GM12878 (cell line): Measurements from ENCODE around the gene RAB30. TPM values are rescaled to one million over a fixed set of nuclear protein-coding genes. Genes with fewer than 3 reads are reported as not detected.

Source experiments
- ATAC-seq: fragments of 200-7000 bp; cut with Tn5 transposase; 3 replicates; pipeline ENCODE4 v1.9.1; 2020; ENCODE audit warnings: mild to moderate bottlenecking, moderate library complexity
- BruUV-seq: library from RNA; stranded (reverse); fragments of 400-500 nt; replicated peaks from 2 replicates; lab custom pipeline; 2021; lab: Mats Ljungman, UMichigan
- CTCF ChIA-PET: fragments of 300-600 bp; sonication (Branson Sonifier 250); formaldehyde crosslinking; extraction: SDS; loops from one replicate; lab custom pipeline; 2021; ENCODE audit warnings: inconsistent platforms; lab: Yijun Ruan, JAX
- POLR2A ChIA-PET: fragments of 350-600 bp; formaldehyde crosslinking; extraction: SDS; loops from one replicate; lab custom pipeline; 2021; ENCODE audit warnings: inconsistent platforms; lab: Charles Lee
- RAD21 ChIA-PET: fragments of 300-600 bp; sonication (Branson Sonifier 250); formaldehyde crosslinking; loops from one replicate; lab custom pipeline; 2023; ENCODE audit warnings: antibody characterized with exemption; ENCODE audit not compliant: unreplicated experiment; lab: Charles Lee
- SMC1A ChIA-PET: fragments of 300-600 bp; sonication (Branson Sonifier 250); formaldehyde crosslinking; loops from one replicate; lab custom pipeline; 2023; ENCODE audit not compliant: unreplicated experiment, uncharacterized antibody; lab: Charles Lee
- DNase-seq: peaks from one replicate; pipeline ENCODE4 v3.0.0-alpha.2; 2011; ENCODE audit warnings: low read depth, low spot score
- FAIRE-seq: peaks from 3 replicates; lab custom pipeline; 2011; peaks lifted over from hg19 to GRCh38; lab: Jason Lieb, UNC
- H2AFZ ChIP-seq: 2 replicates; pipeline ENCODE4 v1.6.0; 2011; ENCODE audit warnings: low read depth, low read length, control low read depth; ENCODE audit not compliant: control insufficient read depth
- H3K27ac ChIP-seq: 2 replicates; pipeline ENCODE4 v1.5.1; 2011; ENCODE audit warnings: control low read depth; ENCODE audit not compliant: control insufficient read depth, insufficient read depth
- H3K27me3 ChIP-seq, 2 experiments: replicated peaks in 1 of 2; 2 replicates each; pipeline versions ENCODE4 v1.6.0 to v1.6.1; 2011; ENCODE audit warnings: low read length in 1 of 2; ENCODE audit not compliant: control insufficient read depth in 2 of 2, insufficient read depth in 2 of 2
- H3K36me3 ChIP-seq, 2 experiments: 2 replicates each; pipeline ENCODE4 v1.5.1; 2011; ENCODE audit warnings: low read length in 1 of 2; ENCODE audit not compliant: control insufficient read depth in 2 of 2, insufficient read depth in 2 of 2
- H3K4me1 ChIP-seq: 2 replicates; pipeline ENCODE4 v1.6.1; 2011; ENCODE audit warnings: mild to moderate bottlenecking, low read length, moderate library complexity, mixed read lengths; ENCODE audit not compliant: control insufficient read depth, insufficient read depth
- H3K4me2 ChIP-seq: 2 replicates; pipeline ENCODE4 v1.6.0; 2011; ENCODE audit warnings: control low read depth; ENCODE audit not compliant: control insufficient read depth, insufficient read depth
- H3K4me3 ChIP-seq: fragments of 200-600 bp; sonication (generic); 2 replicates; pipeline ENCODE4 v1.5.1; 2016
- H3K79me2 ChIP-seq: 2 replicates; pipeline ENCODE4 v1.6.0; 2011; ENCODE audit warnings: low read length; ENCODE audit not compliant: control insufficient read depth, insufficient read depth
- H3K9ac ChIP-seq: 2 replicates; pipeline ENCODE4 v1.8.0; 2011; ENCODE audit warnings: low read length, control low read depth, mixed read lengths; ENCODE audit not compliant: control insufficient read depth, insufficient read depth
- H3K9me3 ChIP-seq: replicated peaks from 3 replicates; pipeline ENCODE4 v1.5.1; 2011; ENCODE audit warnings: mild to moderate bottlenecking, low read length; ENCODE audit not compliant: control insufficient read depth, insufficient read depth
- H4K20me1 ChIP-seq: 2 replicates; pipeline ENCODE4 v1.6.0; 2011; ENCODE audit not compliant: control insufficient read depth, insufficient read depth
- CBX5 ChIP-seq: sonication (generic); IDR thresholded peaks from 2 replicates; pipeline ENCODE4 v1.6.1; 2016; ENCODE audit warnings: low read depth, moderate library complexity, mild to moderate bottlenecking, inconsistent platforms
- GATAD2B ChIP-seq: fragments of 450-650 bp; conservative IDR thresholded peaks from 2 replicates; pipeline ENCODE4 v1.6.1; 2017; ENCODE audit warnings: low read depth, mild to moderate bottlenecking, moderate library complexity
- IKZF1 ChIP-seq: fragments of 450-650 bp; conservative IDR thresholded peaks from 2 replicates; pipeline ENCODE4 v1.6.1; 2017; ENCODE audit warnings: antibody characterized with exemption, mild to moderate bottlenecking
- PAX8 ChIP-seq: fragments of 450-650 bp; IDR thresholded peaks from 2 replicates; pipeline ENCODE4 v1.6.1; 2017; ENCODE audit warnings: mild to moderate bottlenecking, moderate library complexity
- RUNX3 ChIP-seq: IDR thresholded peaks from 2 replicates; pipeline ENCODE4 v1.6.1; 2012; ENCODE audit warnings: low read length, inconsistent platforms
- SKIL ChIP-seq: fragments of 450-650 bp; IDR thresholded peaks from 2 replicates; pipeline ENCODE4 v1.6.1; 2017; ENCODE audit warnings: mild to moderate bottlenecking, low read depth, inconsistent platforms; ENCODE audit not compliant: poor library complexity, severe bottlenecking
- USF2 ChIP-seq: IDR thresholded peaks from 2 replicates; pipeline ENCODE4 v1.6.1; 2011; ENCODE audit warnings: low read depth, low read length, improper control_type of control experiment, borderline replicate concordance
- ZNF622 ChIP-seq: fragments of 450-650 bp; IDR thresholded peaks from 2 replicates; pipeline ENCODE4 v1.6.1; 2017; ENCODE audit warnings: mild to moderate bottlenecking, inconsistent platforms
- WGBS: methylation state at CpG from one replicate; pipeline ENCODE4 v1.1.6; 2016; ENCODE audit warnings: low lambda C conversion rate; ENCODE audit not compliant: insufficient replicate concordance, insufficient coverage; ENCODE audit errors: missing lambda C conversion rate; 5-methylcytosine and 5-hydroxymethylcytosine counted together
- in situ Hi-C: fragments of 300-500 bp; cut with MboI; formaldehyde crosslinking; loops from 9 replicates; pipeline ENCODE4 v1.14.3; 2018; ENCODE audit warnings: mixed read lengths
- intact Hi-C: fragments of 100-400 bp; cut with micrococcal nuclease; formaldehyde crosslinking; loops from one replicate; pipeline ENCODE4 v1.14.2; 2022; ENCODE audit not compliant: unreplicated experiment
- polyA plus RNA-seq, 11 experiments: library from polyadenylated mRNA; depleted of rRNA in 4 of 11; unstranded in 6 of 11; stranded (reverse) in 5 of 11; fragments of >200 nt; fragmentation: Nextera tagmentation in 4 of 11; fragmentation: Illumina TruSeq in 1 of 11; extraction: Ambion mirVana in 4 of 11; extraction: Trizol in 1 of 11; gene quantifications; 1 replicate in 1 of 11; 2 replicates in 10 of 11; pipeline versions ENCODE4 v1.2.1 to v1.2.3, GENCODE V29; 2011 to 2016; ENCODE audit warnings: inconsistent platforms in 2 of 11, missing spikeins in 2 of 11, low read depth in 1 of 11
- total RNA-seq, 4 experiments: library from RNA; depleted of rRNA in 3 of 4; stranded (reverse); fragments of >200 nt in 3 of 4; fragmentation: Illumina TruSeq in 1 of 4; extraction: Trizol in 1 of 4; gene quantifications; 2 replicates each; pipeline versions ENCODE4 v1.2.1 to v1.2.3, GENCODE V29; 2013 to 2021

Gene RAB30
- total and polyA plus RNA-seq, 10 of the 15 experiments (the other 5 are each of a cell fraction or from before 2014, with no cell fraction given), result 9.8 to 26.7 (median 19.2) TPM

- TF ChIP-seq SKIL (no peak), PAX8 (no peak), USF2 (no peak), RUNX3 (no peak), GATAD2B (no peak)
These were observed 30.6 kb downstream of the RAB30 start (continued) for GRCh38 chr11:83041126-83041525.

- H4K20me1 ChIP-seq, result no peaks in the 10 kb centered on the region; the same call in 1 of the 2 replicates
- H3K4me1 ChIP-seq, result peaks cover 10% of the 10 kb centered on the region
- in situ Hi-C loops, result no loop called here
- RAD21 ChIA-PET, result interaction anchor here (1.2 kb wide), 1 partner anchor 32 kb away, joined by 5 read pairs; no protein-coding TSS in a partner anchor
- BruUV-seq, result no TSS peak
- ATAC-seq, result no peak
- CTCF ChIA-PET, result interaction anchor here (0.7 to 1.0 kb wide), 2 partner anchors 9 to 20 kb away, joined by 3 read pairs; no protein-coding TSS in a partner anchor
- intact Hi-C loops, result no loop called here
- WGBS, result 98% methylated on average over 4 of the region's 4 CpGs
- H3K27me3 ChIP-seq, result no peaks in the 10 kb centered on the region
- H2AFZ ChIP-seq, result no peak overlapping the region
- SMC1A ChIA-PET, result interaction anchor here (0.7 to 1.4 kb wide), 3 partner anchors 9 to 109 kb away, joined by 3 to 4 read pairs (median 3); no protein-coding TSS in a partner anchor
- no peak for DNase-seq
- POLR2A ChIA-PET, result interaction anchor here (1.2 kb wide), 1 partner anchor 35 kb away, joined by 3 read pairs; no protein-coding TSS in a partner anchor
- no peak overlapping the region for H3K4me3 ChIP-seq
- H3K4me2 ChIP-seq, result no peak overlapping the region
- H3K9ac ChIP-seq, result no peak overlapping the region
- H3K79me2 ChIP-seq, result peaks cover 8% of the 10 kb centered on the region
- FAIRE-seq, result no peak
- TF ChIP-seq ZNF622 (no peak), CBX5 (no peak), IKZF1 (no peak), USF2 (no peak)
- no peaks in the 10 kb centered on the region; a peak in 2 of 4 replicates for H3K36me3 ChIP-seq
- H3K9me3 ChIP-seq, result no peaks in the 10 kb centered on the region
- no peak overlapping the region for H3K27ac ChIP-seq
These were observed 32.1 kb downstream of the RAB30 start for GRCh38 chr11:83039566-83039965.
